IPS-11a (cell line): Measurements from ENCODE around the gene SIAH2.
A peak's percentile ranks its signal among the peaks of the same experiment; 100 is the strongest.

Experiments used
- H3K4me3 ChIP-seq: one replicate; pipeline ENCODE4 v1.5.1; 2013; ENCODE audit warnings: low read depth, low read length, control low read depth

Gene SIAH2

GRCh38 chr3:150736316-150736719, 26.7 kb downstream of the SIAH2 start:
- H3K4me3 ChIP-seq: no peak overlapping the region

GRCh38 chr3:150734795-150735119, 28.2 kb downstream of the SIAH2 start:
- H3K4me3 ChIP-seq: no peak overlapping the region

GRCh38 chr3:150733936-150734794, 28.8 kb downstream of the SIAH2 start:
- H3K4me3 ChIP-seq: no peak overlapping the region

- H3K4me3 ChIP-seq: no peak overlapping the region
Measured at GRCh38 chr3:150733373-150733935, 29.5 kb downstream of the SIAH2 start.

GRCh38 chr3:150729682-150730360, 33.1 kb downstream of the SIAH2 start:
- H3K4me3 ChIP-seq: no peak overlapping the region

- H3K4me3 ChIP-seq: no peak overlapping the region
Measured at GRCh38 chr3:150727653-150728502, 35.1 kb downstream of the SIAH2 start.

- H3K4me3 ChIP-seq: no peak overlapping the region
Measured at GRCh38 chr3:150725548-150725947, 37.4 kb downstream of the SIAH2 start.

- H3K4me3 ChIP-seq: no peak overlapping the region
Measured at GRCh38 chr3:150723946-150724345, 39.0 kb downstream of the SIAH2 start.

GRCh38 chr3:150722267-150722666, 40.7 kb downstream of the SIAH2 start:
- no peak overlapping the region for H3K4me3 ChIP-seq

- H3K4me3 ChIP-seq: no peak overlapping the region
Measured at GRCh38 chr3:150721285-150722130, 41.5 kb downstream of the SIAH2 start.

GRCh38 chr3:150720444-150720843, 42.5 kb downstream of the SIAH2 start:
- H3K4me3 ChIP-seq: no peak overlapping the region

- no peak overlapping the region for H3K4me3 ChIP-seq
Measured at GRCh38 chr3:150710097-150710496, 52.9 kb downstream of the SIAH2 start.

- H3K4me3 ChIP-seq: peak within 1 kb of the TSS; percentile 62
Measured at GRCh38 chr3:150703756-150704344, 59.1 kb downstream of the SIAH2 start, which contains the start of gene ERICH6. Gene ERICH6 (minus strand): TSS chr3:150703920. CDS start chr3:150703898, 22 bp downstream.

- H3K4me3 ChIP-seq: peak overlapping the region; percentile 62
Measured at GRCh38 chr3:150703299-150703755, 59.6 kb downstream of the SIAH2 start.

GRCh38 chr3:150699068-150699639, 63.8 kb downstream of the SIAH2 start:
- H3K4me3 ChIP-seq: no peak overlapping the region

GRCh38 chr3:150697646-150698045, 65.3 kb downstream of the SIAH2 start:
- H3K4me3 ChIP-seq: no peak overlapping the region

GRCh38 chr3:150691414-150692040, 71.4 kb downstream of the SIAH2 start:
- H3K4me3 ChIP-seq: no peak overlapping the region
